Ramos (cell line): ENCODE measurements around the gene BRS3.
"Not testable (repeated sequence)": the region's sequence is repeated elsewhere in the genome, so short reads cannot be mapped to it uniquely, and the experiment has no call there.

ENCODE experiments used
- in situ Hi-C: fragments of 300-500 bp; cut with MboI; formaldehyde crosslinking; loops from one replicate; pipeline ENCODE4 v1.14.3; 2022; ENCODE audit warnings: low sequenced_read_pairs; ENCODE audit not compliant: unreplicated experiment

BRS3 gene

DNA sequence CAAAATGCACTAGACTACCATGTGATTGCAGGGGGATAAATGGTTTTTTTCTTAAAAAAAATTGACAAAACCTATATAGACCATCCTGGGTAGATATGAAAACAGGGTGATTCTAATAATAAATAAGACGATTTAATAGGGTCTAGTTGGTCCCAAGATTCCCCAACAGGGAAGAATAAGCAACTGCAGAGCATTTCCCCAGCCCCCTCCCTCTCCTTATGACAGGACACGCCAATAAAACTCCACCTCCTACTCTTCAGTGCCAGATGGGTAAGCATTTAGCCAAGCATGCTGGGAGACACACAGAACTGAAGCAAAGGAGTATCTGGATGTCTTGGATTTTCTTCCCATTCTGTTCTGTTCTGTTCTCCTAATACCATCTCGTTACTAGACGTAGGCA, at the start of gene BRS3:
TSS of gene BRS3 (plus strand) at position 301 of the 400 bp plus-strand sequence. CDS start 168 bp downstream, outside the sequence.
- in situ Hi-C loops = no loop called here

DNA sequence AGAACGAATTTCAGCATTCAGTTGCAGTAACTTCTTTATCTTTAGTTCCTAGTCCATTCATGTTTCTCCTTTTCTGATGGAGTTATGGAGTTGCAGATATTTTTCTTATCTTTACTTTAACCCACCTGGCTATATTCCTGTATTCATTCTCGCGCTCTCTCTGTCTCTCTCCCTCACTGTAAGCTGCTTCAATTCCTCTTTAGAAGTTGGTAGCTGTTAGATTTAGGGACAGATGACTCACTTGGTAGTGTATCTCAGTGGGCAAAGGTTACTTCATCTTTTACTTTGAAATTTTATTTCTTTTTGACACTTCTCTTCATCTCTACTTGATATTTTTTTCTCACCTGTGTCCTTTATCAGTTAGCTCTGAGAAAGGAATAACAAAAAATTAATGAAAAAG, 49.6 kb upstream of the BRS3 start:
- in situ Hi-C loops = no loop called here

DNA sequence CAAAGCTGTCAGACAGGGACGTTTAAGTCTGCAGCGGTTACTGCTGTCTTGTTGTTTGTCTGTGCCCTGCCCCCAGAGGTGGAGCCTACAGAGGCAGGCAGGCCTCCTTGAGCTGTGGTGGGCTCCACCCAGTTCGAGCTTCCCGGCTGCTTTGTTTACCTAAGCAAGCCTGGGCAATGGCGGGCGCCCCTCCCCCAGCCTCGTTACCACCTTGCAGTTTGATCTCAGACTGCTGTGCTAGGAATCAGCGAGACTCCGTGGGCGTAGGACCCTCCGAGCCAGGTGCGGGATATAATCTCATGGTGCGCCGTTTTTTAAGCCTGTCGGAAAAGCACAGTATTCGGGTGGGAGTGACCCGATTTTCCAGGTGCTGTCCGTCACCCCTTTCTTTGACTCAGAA, 42.1 kb upstream of the BRS3 start:
- in situ Hi-C loops = not testable (repeated sequence)

- in situ Hi-C loops = no loop called here
These were observed 41.5 kb upstream of the BRS3 start for GRCh38 chrX:136446208-136446607.

DNA sequence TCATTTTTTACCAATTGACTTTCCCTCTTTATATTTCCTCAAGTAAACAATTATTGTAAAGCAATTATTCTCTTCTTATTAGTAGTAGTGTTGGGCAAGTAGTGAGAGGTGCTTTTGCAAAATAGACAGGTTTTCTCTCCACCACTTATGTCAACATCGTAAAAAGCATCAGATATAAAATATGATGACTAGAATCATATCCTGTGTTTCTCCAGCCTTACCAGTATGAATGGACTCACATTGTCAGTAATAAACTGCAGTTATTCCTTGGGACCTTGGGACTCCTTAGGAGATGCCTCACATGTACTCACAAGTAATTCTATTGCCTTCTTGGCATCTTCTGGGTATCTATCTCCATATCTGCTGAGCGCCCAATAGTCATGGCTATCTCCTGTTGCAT, 40.4 kb upstream of the BRS3 start:
- in situ Hi-C loops = no loop called here

GRCh38 chrX:136447968-136448367, 39.8 kb upstream of the BRS3 start:
- in situ Hi-C loops = no loop called here

DNA sequence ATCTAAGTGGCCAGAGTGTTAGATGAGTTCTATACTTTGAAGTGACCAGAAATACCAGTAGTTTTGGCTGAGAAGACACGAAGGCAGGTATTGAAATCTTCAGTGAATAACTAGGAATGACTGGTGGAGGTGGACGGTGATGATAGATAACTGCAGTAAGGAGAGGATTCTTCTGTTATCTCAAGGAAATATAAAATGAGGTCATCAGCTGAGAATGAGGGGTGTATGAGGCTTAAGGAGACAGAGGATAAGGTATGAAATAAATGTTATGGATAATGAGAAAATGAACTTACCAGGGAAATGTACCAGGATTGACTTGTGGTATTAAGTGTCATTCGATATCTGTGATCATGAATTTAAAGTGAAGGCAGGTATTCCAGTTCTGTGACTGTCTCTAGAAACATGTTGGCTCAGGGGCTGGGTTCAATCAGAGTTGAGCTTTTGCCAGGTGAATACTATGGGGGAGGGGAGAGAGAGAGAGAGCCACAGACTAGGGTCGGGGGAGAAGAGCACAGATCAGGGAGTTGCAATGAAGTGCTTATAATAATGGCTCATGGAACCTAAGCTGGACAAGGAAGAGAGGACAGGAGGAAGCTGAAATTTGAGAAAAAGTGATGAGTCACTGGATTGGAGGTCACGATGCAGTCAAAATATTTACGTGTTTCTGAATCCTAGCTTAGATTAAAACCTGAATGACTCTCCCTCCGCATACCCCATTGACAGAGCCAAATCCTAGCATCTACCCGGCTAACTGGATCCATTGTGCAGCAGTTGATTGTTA, 37.5 kb upstream of the BRS3 start:
- in situ Hi-C loops = no loop called here

- in situ Hi-C loops = no loop called here
These were observed 35.1 kb upstream of the BRS3 start for GRCh38 chrX:136452614-136453013.

DNA sequence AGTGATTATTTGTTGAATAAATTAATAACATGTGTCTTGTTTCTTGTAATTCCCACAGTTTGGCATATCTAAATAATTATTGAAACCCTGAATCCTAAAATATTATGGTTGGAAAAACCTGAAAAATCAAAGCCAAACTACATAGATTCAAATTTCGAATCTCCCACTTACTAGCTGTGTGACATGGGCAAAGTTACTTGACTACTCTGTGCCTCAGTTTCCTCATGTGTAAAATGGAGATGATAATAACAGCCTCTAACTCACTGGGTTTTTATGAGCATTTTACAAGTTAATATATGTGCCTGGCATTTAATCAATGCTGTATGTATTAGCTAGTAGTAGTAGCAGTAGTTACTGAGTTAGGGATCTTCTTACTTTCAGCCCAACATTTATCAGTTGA, 34.6 kb upstream of the BRS3 start:
- in situ Hi-C loops = no loop called here

DNA sequence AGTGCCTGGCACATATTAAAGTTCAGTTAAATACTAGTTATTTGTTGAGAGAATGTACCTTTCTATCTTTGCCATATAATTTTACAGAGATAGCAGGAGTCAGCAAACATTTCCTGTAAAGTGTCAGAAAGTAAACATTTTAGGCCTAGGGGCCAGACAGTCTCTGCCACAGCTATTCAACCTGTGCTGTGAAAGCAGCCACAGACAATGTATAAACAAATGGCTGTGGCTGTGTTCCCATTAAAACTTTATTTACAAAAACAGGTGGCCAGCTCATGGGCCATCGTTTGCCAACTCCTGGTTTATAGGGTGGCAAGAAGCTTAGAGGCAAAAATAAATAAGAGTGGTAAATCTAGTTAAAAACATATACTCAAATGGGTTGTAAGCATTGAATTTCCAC, 34.0 kb upstream of the BRS3 start:
- in situ Hi-C loops = no loop called here

- in situ Hi-C loops = no loop called here
These were observed 31.6 kb upstream of the BRS3 start for GRCh38 chrX:136456133-136456532.

- in situ Hi-C loops = no loop called here
These were observed 30.3 kb upstream of the BRS3 start for GRCh38 chrX:136457303-136457917.

DNA sequence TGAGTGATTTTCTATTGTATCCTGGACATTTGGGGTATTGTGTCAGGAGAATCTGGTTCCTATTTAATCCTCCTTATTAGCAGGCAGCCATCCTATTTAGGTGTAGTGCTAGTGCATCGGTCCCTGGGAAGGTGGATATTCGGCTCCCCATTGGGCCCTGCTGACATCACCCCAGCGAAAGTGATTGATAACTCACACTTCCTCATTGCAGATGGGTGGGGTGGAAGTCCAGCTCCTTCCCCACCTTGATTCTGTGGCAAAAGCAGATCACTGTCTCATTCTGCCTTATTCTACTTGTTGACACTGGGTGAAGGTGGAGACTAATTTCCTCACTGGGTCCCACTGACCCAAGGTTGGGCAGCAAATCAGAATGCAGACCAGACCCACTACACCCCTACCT, 23.2 kb upstream of the BRS3 start:
- in situ Hi-C loops = no loop called here

- in situ Hi-C loops = no loop called here
These were observed 20.4 kb upstream of the BRS3 start for GRCh38 chrX:136467303-136467702.

- in situ Hi-C loops = no loop called here
These were observed 19.2 kb upstream of the BRS3 start for GRCh38 chrX:136468391-136469103.

- in situ Hi-C loops = no loop called here
These were observed 14.1 kb upstream of the BRS3 start for GRCh38 chrX:136473663-136474062.

DNA sequence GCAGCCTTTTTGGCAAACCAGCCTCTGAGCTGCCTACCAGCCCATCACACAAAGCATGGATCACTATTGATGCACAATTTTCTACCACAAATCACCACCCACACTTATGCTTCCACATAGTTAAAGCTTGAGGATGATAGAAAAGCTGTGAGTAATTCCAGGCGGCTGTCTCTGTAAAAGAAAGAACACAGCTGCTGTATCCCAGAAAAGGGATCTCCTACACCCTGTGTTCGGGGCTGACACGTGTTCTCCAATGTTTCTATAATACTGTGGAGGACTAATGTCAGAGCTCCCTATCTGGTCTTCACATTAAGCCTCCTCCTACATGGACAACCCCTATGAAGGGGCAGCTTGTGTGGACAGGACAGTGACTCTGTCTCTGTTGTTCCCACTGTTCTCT, 12.5 kb upstream of the BRS3 start:
- in situ Hi-C loops = no loop called here

- in situ Hi-C loops = no loop called here
These were observed 11.2 kb upstream of the BRS3 start for GRCh38 chrX:136476501-136476900.

DNA sequence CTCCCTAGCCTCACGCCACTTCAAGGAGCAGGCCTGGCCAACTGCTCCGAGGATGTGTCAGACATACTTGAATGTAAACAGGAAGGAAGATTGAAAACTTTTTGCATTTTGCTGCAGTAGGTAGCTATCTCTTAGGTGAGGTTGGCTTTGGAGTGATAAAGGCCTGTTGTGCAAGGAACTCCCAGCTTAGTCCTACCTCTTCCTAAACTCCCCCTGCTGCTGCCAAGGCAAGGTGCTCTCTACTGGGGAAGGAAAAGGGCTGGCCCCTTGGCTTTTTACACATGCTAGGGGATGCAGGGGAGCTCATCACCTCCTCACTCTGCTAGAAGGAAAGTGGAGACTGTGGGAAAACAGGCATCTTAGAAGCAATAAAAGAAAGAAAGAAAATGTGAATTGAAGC, 10.7 kb upstream of the BRS3 start:
- in situ Hi-C loops = no loop called here

GRCh38 chrX:136480383-136480782, 7.4 kb upstream of the BRS3 start:
- in situ Hi-C loops = no loop called here

GRCh38 chrX:136488706-136489105, 959 bp downstream of the BRS3 start:
- in situ Hi-C loops = no loop called here
